Cerebellar nuclear complex (tissue), 1 donor: ENCODE results near the gene RPL18.

Source experiments
- DNase-seq, 2 experiments: peaks; one replicate each; lab custom pipeline; 2025; lab: John Stamatoyannopoulos, UW

Gene RPL18

DNA sequence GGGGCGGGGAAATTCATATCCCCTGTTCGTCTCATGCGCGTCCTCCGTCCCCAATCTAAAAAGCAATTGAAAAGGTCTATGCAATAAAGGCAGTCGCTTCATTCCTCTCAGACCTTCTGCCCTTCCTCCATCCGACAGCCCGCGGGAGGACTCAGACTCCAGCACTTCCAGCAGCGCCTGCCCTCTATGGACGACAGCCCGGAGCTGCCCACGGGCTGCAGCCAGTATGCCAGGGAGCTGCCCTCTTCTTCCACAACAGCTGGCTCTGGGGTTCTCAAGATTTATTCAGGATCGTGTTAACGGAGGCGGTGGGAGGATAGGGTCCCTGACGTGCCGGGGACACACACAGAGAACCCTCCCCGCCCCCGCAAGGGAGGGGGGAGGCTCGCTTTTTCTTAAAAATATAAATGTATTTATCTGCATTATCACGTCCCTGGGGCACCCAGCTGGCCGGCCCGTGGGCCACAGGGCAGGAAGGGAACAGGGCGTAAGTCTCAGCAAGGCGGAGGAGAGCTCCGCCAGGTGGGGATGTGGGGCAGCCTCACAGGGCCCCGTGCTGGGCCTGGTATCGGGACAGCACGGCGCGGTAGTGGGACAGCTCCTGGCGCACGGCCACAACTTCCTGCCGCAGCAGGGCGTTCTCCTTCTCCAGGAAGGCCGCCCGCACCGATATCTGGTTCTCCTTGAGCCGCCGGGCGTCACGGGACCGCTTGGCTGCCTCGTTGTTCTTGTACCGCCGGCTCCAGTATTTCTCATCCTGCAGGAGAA, 11.5 kb upstream of the RPL18 start:
- DNase-seq = no peak

DNA sequence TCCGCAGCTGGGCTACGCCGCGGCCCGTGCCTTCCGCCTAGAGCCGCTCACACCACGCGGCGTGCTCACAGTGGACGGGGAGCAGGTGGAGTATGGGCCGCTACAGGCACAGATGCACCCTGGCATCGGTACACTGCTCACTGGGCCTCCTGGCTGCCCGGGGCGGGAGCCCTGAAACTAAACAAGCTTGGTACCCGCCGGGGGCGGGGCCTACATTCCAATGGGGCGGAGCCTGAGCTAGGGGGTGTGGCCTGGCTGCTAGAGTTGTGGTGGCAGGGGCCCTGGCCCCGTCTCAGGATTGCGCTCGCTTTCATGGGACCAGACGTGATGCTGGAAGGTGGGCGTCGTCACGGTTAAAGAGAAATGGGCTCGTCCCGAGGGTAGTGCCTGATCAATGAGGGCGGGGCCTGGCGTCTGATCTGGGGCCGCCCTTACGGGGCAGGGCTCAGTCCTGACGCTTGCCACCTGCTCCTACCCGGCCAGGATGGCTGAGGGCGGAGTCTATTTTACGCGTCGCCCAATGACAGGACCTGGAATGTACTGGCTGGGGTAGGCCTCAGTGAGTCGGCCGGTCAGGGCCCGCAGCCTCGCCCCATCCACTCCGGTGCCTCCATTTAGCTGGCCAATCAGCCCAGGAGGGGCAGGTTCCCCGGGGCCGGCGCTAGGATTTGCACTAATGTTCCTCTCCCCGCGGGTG, 10.8 kb upstream of the RPL18 start:
- peak in 1 of 2 experiments; percentile 15 for DNase-seq

DNA sequence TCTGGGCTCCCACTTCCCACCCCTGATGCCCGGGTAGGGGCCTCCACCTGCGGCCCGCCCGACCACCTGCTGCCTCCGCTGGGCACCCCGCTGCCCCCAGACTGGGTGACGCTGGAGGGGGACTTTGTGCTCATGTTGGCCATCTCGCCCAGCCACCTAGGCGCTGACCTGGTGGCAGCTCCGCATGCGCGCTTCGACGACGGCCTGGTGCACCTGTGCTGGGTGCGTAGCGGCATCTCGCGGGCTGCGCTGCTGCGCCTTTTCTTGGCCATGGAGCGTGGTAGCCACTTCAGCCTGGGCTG, 10.3 kb upstream of the RPL18 start:
- no peak for DNase-seq

DNA sequence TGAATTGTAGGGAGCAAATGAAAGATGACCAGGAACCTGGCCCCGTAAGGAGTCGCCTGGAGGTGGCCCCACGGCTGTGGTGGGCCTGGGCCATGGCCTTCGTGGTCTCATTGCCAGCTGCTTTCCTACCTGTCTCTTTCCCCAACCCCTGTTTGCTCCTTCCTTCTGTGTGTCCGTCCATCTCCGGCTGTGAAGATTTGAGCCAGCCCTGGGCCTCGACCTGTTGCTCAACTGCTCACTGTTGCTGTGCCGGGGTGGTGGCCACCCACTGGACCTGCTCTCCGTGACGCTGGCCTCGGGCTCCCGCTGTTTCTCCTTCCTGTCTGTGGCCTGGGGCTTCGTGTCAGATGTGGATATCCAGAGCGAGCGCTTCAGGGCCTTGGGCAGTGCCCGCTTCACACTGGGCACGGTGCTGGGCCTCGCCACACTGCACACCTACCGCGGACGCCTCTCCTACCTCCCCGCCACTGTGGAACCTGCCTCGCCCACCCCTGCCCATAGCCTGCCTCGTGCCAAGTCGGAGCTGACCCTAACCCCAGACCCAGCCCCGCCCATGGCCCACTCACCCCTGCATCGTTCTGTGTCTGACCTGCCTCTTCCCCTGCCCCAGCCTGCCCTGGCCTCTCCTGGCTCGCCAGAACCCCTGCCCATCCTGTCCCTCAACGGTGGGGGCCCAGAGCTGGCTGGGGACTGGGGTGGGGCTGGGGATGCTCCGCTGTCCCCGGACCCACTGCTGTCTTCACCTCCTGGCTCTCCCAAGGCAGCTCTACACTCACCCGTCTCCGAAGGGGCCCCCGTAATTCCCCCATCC, 9.7 kb upstream of the RPL18 start:
- DNase-seq = no peak

DNA sequence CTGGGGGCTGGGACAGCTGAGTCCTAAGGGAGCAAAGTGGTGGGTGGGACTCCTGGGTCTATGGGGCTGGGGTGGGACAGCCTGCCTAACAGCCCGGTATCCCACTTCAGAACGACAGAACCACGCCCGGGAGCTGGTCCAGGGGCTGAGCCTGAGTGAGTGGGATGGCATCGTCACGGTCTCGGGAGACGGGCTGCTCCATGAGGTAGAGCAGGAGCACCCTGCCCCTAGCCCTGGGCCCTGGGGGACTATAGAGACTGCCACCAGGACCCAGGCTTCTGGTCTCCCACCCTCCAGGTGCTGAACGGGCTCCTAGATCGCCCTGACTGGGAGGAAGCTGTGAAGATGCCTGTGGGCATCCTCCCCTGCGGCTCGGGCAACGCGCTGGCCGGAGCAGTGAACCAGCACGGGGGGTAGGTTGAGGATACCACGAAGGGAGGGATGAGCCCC, 8.9 kb upstream of the RPL18 start:
- DNase-seq = no peak

DNA sequence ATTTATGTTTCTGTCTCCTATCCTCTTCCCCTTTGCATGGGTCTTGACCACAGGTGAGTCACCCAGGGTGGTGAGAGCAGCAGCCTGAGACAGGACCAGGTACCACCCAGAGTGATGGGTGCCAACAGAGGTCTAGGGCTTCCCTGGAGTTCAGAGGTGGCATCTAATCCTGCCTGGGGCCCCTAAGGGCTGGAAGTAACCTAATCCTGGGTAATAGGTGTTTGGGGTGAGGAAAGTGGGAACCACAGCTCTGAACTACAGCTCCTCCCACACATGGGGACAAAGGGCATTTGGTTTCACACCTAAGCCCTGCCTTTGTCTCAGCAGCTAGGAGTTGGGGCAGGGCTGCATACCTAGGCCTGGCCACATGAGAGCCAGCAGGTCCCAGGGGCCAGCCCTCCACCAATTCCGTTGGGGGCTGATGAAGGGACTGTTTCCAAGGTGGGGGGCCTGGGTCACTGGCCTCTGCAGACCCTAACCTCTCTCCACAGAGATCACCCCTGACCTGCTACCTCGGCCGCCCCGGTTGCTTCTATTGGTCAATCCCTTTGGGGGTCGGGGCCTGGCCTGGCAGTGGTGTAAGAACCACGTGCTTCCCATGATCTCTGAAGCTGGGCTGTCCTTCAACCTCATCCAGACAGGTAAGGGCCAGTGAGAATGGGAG, 8.4 kb upstream of the RPL18 start:
- no peak for DNase-seq

DNA sequence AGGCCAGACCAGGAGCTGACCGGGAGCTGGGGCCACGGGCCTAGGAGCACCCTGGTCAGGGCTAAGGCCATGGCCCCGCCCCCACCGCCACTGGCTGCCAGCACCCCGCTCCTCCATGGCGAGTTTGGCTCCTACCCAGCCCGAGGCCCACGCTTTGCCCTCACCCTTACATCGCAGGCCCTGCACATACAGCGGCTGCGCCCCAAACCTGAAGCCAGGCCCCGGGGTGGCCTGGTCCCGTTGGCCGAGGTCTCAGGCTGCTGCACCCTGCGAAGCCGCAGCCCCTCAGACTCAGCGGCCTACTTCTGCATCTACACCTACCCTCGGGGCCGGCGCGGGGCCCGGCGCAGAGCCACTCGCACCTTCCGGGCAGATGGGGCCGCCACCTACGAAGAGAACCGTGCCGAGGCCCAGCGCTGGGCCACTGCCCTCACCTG, 6.9 kb upstream of the RPL18 start:
- no peak for DNase-seq

DNA sequence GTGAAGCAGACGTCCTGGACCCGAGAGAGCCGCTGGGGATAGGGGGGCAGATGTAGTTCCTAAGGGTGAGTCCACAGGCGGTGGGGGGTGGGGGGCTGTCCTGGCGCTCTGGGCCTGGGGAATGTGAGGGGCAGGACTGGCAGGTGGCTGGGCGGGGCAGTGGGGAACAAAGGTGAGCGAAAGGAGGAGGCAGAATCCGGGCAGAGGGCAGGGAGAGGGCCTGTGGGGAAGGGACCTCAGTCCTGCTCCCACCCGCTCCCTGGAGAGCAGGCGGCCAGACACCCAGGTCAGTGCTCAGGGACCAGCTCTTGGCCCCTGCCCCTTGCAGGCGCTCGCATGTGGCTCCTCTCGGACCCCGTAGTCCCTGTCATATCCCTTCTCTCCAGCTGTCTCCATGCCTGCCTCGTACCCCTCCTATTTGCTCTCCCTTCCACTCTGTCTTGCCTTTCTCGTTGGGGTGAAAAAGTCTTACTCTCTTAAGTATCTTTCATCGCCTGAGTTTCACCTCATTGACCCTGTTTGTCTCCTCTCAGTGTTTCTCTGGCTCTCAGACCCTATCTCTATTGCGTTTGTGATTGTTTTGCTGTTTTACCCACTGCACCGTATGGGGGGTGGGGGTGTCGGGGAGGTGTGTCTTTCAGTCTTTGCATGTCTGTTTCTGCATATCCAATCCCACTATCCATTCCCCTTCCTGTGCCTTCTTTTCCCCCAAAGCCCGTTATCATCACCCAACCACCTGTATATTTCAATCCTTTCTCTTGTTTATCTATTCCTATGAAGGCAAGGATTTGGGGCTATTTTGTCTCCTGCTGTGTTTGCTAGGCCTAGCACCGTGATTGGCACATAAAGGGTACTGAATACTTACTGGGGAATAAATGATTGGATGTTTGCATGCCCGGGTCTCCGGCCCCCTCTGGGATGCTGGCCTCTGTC, 6.1 kb upstream of the RPL18 start:
- DNase-seq = no peak

DNA sequence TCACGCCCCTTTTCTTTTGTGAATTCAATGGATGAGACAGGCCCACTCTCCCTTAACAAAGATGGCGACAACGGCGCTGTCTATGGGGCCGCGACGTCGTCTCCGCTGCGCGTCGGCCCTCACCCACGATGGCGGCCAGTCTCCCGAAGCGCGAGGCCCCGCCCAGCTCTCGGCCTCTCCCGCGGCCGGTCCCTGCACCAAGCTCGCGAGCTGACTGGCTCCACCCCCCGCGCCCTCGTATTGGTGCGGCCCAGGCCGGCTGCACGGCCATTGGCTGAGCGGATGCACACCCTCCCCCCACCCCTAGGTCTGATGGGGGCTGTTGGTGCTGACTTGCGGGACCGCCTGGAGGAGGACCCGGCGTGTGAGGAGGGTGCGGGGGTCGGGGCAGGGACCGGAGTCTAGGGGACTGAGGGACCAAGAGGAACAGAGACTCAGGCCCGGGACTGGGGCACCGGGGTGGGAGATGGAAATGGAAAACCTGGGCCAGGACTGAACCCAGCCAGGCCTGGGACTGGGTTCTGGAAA, 5.2 kb upstream of the RPL18 start:
- DNase-seq = peak; percentile 79 to 94

DNA sequence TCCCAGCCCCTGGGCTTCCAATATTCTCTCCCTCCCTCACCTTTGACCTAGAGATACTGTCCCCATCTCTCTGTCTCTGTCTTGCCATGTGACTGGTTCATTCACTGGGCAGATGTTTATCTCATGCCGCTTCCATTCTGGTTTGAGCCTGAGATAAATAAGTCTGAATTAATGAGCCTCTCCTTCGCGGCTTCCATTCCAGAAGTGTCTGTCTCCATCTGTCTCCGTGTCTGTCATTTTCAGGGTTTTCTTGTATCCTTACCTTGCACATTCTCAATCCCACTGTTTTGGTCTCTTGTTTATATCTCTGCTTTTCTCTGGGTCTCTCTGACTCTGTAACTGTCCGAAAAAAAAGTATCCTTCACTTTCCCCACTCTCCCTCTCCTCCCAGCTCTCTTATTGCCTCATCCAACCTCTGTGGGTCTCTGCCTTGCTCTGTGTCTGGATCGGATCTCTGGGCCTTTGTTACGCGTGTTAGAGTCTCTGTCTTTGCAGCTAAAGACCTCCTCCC, 4.6 kb upstream of the RPL18 start:
- DNase-seq = no peak

DNA sequence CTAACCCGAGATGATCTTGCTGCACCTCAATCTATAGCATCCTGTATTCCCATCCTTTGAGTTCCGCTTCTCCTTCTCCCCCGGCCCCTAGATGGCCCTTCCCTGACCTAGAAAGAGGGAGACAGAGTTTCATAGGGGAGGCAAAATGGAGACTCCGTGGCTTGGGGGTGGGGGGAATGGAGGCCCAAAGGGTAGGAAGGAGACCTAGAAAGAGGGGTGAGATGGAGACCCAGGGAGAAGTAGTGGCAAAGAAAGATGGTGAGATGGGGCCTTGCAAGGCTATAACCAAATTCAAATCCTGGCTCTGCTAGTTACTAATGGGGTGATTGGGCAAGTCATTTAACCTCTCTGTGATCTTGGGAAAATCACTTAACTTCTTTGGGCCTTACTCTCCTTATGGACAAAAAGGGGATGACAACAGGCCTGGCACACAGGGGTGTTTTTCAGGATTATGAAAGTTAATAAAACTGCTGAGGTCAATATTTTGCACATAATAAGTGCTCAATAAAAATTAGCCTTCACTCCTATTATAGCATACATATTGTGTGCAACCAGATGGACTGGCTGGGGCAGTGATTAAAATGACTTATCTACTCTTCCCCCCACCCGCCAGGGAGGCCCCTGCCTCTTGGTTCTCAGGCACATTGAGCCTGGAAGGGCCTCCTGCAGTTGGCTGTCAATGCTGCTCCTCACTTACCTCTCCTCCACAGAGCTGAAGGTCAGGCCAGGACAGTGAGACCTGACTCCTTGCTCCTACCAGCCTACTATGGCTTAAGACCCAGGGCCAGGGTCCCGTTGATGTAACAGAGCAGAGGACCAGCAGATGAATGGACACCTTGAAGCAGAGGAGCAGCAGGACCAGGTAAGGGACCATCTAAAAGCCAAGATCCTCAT, 961 bp upstream of the RPL18 start:
- no peak for DNase-seq

DNA sequence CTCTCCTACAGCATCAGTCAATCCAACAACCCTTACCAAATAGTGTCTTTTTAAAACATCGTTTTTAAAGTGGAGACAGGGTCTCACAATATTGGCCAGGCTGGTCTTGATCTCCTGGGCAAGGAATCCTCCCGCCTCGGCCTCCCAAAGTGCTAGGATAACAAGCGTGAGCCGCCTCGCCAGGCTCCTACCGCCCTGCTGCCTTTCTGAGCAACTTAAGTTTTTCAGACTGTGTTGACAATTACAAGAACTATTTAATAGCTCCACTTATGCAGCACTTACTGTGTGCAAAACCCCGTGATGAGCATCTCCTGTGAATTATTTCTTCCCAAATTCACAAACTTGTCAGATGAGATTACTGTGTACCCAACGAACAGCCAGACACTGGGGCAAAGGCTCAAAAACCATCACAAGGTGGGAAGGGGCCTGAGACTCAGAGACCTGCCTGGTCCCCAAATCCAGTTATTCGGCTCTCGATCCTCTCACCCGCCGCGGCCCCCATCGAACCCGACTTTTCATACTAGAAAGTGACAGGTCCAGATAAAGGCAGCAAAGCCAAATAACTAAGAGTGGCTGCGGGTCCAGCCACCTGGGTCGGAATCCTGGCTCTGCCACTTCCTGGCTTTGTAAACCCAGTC, 581 bp downstream of the RPL18 start:
- DNase-seq = no peak

DNA sequence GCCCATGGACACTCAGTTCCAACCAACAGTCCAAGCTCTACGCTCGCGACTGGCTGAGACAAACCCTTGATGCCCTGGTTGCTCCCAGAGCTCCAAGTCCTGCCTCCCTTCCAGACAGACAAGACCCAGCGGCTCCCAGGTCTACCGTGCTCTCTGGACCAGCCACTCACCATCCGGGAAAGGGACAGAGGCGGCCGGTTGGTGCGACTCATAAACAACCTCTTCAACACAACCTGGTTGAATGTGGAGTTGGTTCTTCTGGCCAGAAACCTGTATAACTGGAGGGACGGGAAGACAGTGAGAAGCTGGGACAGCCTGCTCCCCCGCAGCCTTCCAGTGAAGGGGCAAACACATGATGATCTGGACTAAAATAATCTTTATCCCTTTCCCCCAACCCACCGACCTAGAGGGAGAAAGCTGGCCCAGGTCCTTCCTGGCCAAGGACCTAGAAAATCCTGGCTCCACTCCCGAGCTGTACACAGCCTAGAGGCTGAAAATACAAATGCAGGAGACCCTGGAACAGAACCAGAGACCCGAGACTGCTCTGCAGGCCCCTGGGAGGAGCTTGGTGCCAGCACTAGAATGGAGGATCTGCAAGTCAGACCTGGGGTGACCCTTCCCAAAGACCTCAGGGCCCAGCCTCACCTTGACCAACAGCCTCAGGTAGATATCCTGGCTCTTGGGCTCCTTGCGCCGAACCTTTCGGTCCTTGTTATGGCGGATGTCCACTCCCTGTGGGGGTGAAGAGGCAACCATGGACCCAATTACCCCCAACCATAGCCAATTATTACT, 1.6 kb downstream of the RPL18 start:
- no peak for DNase-seq

DNA sequence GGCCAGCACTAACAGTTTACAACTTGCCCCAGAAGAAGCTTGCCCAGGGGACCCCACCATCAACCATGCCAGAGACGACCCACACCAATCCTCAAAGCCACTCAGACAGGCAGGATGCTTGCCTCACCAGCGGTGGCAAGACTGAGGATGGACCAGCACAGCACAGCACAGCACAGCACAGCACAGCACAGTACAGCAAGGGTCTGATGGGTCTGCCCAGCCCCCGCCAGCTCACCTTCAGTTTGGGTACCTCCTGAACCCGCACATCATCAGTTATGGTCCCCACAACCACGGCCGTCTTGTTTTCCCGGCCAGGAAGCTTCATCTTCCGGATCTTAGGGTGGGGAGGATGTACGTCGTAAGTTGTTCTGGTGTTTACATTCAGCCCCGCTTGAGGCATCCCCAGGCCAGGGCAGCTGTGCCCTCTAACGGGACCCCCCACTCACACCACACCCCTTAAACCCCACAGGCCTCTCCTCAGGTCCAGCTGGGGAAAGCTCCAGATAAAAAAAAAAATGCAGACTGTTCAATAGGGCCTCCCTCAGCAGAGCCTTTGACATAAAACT, 2.4 kb downstream of the RPL18 start:
- DNase-seq = no peak

DNA sequence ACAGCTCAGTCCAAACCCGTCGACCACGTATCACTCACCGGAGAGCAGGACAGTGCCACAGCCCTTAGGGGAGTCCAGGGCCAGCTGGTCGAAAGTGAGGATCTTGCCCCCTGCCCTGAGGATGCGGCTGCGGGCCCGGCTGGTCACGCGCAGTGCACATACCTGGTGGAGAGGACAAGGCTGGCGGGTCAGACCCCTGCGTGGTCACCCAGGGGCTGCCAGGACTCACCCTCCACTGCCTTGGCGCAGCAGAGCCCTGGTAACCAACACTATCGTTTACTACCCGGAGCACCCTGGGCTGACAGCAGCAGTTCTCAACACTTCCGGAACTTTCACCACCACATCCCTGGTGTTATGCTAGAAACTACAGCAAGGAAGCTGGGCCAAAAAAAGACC, 2.9 kb downstream of the RPL18 start:
- DNase-seq = no peak

DNA sequence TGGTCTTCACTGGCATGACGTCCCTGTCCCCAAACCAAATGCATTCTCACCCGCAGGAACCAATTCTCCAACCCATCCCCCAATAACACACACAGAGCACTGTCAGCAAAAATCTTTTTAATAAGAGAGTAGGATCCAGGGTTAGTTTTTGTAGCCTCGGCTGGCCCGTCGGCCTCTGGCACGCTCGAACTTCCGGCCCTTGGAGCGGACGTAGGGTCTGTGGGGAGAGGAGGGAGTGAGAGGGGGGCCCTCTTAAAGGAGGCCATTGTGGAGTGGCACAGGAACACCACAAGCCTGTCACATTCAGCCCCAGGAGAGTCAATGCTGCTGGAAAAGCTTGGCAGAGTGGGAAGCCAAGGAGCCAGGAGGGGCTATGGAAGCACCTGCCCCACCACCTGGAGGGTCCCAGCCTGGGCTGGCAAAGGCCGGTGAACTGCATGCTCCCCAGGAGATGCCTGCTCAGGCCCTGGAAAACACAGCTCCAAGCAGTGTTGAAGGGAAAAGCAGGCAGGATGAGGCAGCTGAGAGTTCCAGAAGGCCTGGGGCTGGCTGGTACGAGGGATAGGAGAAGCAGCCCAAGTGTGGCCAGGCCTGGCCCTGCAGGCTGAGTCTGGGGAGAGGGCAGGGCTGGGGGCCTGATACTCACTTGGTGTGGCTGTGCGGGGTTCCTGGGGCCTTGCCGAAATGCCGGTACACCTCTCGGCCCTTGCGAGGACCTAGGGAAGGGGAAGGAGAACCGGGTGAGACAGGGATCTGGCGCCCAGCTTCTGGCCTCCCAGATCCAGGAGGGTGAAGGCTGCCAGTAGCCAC, 3.5 kb downstream of the RPL18 start:
- DNase-seq = no peak
